Measurements from ENCODE around the gene M1AP.

M1AP gene

GRCh38 chr2:74530239-74531187, 117.6 kb downstream of the M1AP start:
- peaks cover 38% of the 10 kb centered on the region for H3K4me1 Mint-ChIP-seq
- peak overlapping the region; percentile 99 for H3K4me3 Mint-ChIP-seq
- H3K9me3 Mint-ChIP-seq: no peaks in the 10 kb centered on the region
- H3K27ac Mint-ChIP-seq: no peak overlapping the region
- H3K36me3 Mint-ChIP-seq (ENCODE audit: low read depth): peaks cover 49% of the 10 kb centered on the region
- peaks cover under 1% of the 10 kb centered on the region for H3K27me3 Mint-ChIP-seq (ENCODE audit: low read depth, poor library complexity)
- DNase-seq: peak; percentile 55
- TF ChIP-seq CTCF (IDR thresholded peaks at IDR 0.05): no peak

GRCh38 chr2:74529357-74530238, 118.5 kb downstream of the M1AP start, which contains the start of the genes AUP1 and HTRA2:
TSS of gene AUP1 (minus strand) at chr2:74529706. CDS start at chr2:74529629, 77 bp downstream.
TSS of gene HTRA2 (plus strand) at chr2:74529933. CDS start at chr2:74530007, 74 bp downstream.
- Mint-ChIP-seq H3K4me3 (peak within 1 kb of the TSS; percentile 99), H3K36me3 (ENCODE audit: low read depth) (peaks cover 49% of the 10 kb centered on the region), H3K27ac (peak within 1 kb of the TSS; percentile 96), H3K9me3 (no peaks in the 10 kb centered on the region), H3K4me1 (peaks cover 38% of the 10 kb centered on the region), H3K27me3 (ENCODE audit: low read depth, poor library complexity) (peaks cover 6% of the 10 kb centered on the region)
- no peak for TF ChIP-seq CTCF (IDR thresholded peaks at IDR 0.05)
- DNase-seq: peak; percentile 94

GRCh38 chr2:74528600-74529356, 119.4 kb downstream of the M1AP start:
- peak overlapping the region; percentile 96 for H3K27ac Mint-ChIP-seq
- H3K36me3 Mint-ChIP-seq (ENCODE audit: low read depth): peaks cover 46% of the 10 kb centered on the region
- H3K9me3 Mint-ChIP-seq: no peaks in the 10 kb centered on the region
- peaks cover 38% of the 10 kb centered on the region for H3K4me1 Mint-ChIP-seq
- no peak for TF ChIP-seq CTCF (IDR thresholded peaks at IDR 0.05)
- H3K27me3 Mint-ChIP-seq (ENCODE audit: low read depth, poor library complexity): peaks cover 8% of the 10 kb centered on the region
- DNase-seq: no peak
- peak overlapping the region; percentile 99 for H3K4me3 Mint-ChIP-seq

GRCh38 chr2:74527741-74528140, 120.4 kb downstream of the M1AP start:
- DNase-seq: no peak
- Mint-ChIP-seq H3K4me1 (peaks cover 38% of the 10 kb centered on the region), H3K9me3 (no peaks in the 10 kb centered on the region), H3K36me3 (ENCODE audit: low read depth) (peaks cover 39% of the 10 kb centered on the region), H3K27ac (no peak overlapping the region), H3K4me3 (peak overlapping the region; percentile 99), H3K27me3 (ENCODE audit: low read depth, poor library complexity) (peaks cover 18% of the 10 kb centered on the region)
- TF ChIP-seq CTCF (IDR thresholded peaks at IDR 0.05): no peak

GRCh38 chr2:74526649-74527230, 121.4 kb downstream of the M1AP start:
- H3K9me3 Mint-ChIP-seq: no peaks in the 10 kb centered on the region
- H3K4me3 Mint-ChIP-seq: no peak overlapping the region
- H3K27me3 Mint-ChIP-seq (ENCODE audit: low read depth, poor library complexity): peaks cover 28% of the 10 kb centered on the region
- peaks cover 31% of the 10 kb centered on the region for H3K36me3 Mint-ChIP-seq (ENCODE audit: low read depth)
- H3K27ac Mint-ChIP-seq: no peak overlapping the region
- no peak for TF ChIP-seq CTCF (IDR thresholded peaks at IDR 0.05)
- no peak for DNase-seq
- peaks cover 33% of the 10 kb centered on the region for H3K4me1 Mint-ChIP-seq
